Measurements from ENCODE around the gene RNF146. TPM values are rescaled to one million over a fixed set of nuclear protein-coding genes. Genes with fewer than 3 reads are reported as not detected.

Gene RNF146
- total and polyA plus RNA-seq, 2 of the 13 experiments (the other 11 are each of a cell fraction or from before 2014, with no cell fraction given), result 18.8 to 27.6 TPM

- TF ChIP-seq THAP7 (CRISPR knock-in tag; IDR thresholded peaks at IDR 0.05) (no peak), MTA1 (CRISPR knock-in tag; IDR thresholded peaks at IDR 0.05; ENCODE audit: borderline replicate concordance) (no peak), POGZ (CRISPR knock-in tag; IDR thresholded peaks at IDR 0.05) (no peak), ZNF292 (CRISPR knock-in tag; IDR thresholded peaks at IDR 0.05; ENCODE audit: borderline replicate concordance, low read depth) (peak; percentile 53; the same call in 1 of the 2 replicates), ZNF644 (CRISPR knock-in tag; IDR thresholded peaks at IDR 0.05; ENCODE audit: low read depth) (0 out of 2 replicates have a peak, but pooled peaks have one; percentile 45), NFAT5 (CRISPR knock-in tag; IDR thresholded peaks at IDR 0.05) (no peak), HHEX (CRISPR knock-in tag; IDR thresholded peaks at IDR 0.05) (no peak), CENPT (CRISPR knock-in tag; IDR thresholded peaks at IDR 0.05; ENCODE audit: low read depth) (no peak), ZNF782 (CRISPR knock-in tag; IDR thresholded peaks at IDR 0.05; ENCODE audit: borderline replicate concordance) (no peak), ZBTB25 (CRISPR knock-in tag; IDR thresholded peaks at IDR 0.05) (no peak), KLF13 (CRISPR knock-in tag; IDR thresholded peaks at IDR 0.05) (no peak), ZNF12 (CRISPR knock-in tag; IDR thresholded peaks at IDR 0.05) (no peak), SIX4 (CRISPR knock-in tag; IDR thresholded peaks at IDR 0.05) (no peak), ZNF879 (CRISPR knock-in tag; IDR thresholded peaks at IDR 0.05) (no peak), TAF1 (CRISPR knock-in tag; IDR thresholded peaks at IDR 0.05) (no peak), PPARG (CRISPR knock-in tag; conservative IDR thresholded peaks at IDR 0.05) (no peak), ZNF761 (CRISPR knock-in tag; conservative IDR thresholded peaks at IDR 0.05) (no peak), ZNF672 (CRISPR knock-in tag; IDR thresholded peaks at IDR 0.05) (no peak), FOSL2 (CRISPR knock-in tag; IDR thresholded peaks at IDR 0.05) (no peak)
Observed at GRCh38 chr6:127255286-127255685, 11.4 kb upstream of the RNF146 start (continued).
